Measurements from ENCODE around the gene TEX52.

Gene TEX52

GRCh38 chr12:2812290-2813213 is 44.3 kb downstream of the TEX52 start, which contains the start of gene ITFG2:
Gene ITFG2 (plus strand): TSS chr12:2812668. CDS start chr12:2812761, 93 bp downstream.
- Histone ChIP-seq H3K36me3 (peaks cover 22% of the 10 kb centered on the region), H3K27me3 (no peaks in the 10 kb centered on the region), H3K4me3 (ENCODE audit: low read depth, low read length) (peak within 1 kb of the TSS; percentile 86), H3K4me1 (no peaks in the 10 kb centered on the region), H3K9me3 (no peaks in the 10 kb centered on the region)
- TF ChIP-seq CTCF (IDR thresholded peaks at IDR 0.05; ENCODE audit: low read depth, low read length), result no peak
- peak; percentile 98 for DNase-seq

DNA sequence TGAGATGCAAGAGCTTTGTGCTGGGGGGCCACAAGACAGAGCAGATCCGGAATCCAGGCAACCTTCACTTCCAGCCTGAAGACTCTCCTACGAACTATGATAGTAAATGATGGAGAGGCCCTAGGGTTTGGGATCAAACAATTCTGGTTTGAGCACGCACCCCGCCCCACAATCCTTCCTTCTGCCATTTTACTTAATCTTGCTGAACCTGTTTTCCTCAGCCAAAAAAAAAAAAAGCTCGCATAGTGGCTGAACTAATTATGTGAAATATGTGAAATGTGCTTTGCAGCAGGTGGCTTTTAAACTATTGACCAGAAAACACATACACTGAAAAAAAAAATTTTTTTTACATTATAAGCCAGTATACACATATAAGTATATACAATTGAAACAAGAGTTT is 45.0 kb downstream of the TEX52 start:
- Histone ChIP-seq H3K4me1 (no peaks in the 10 kb centered on the region), H3K27me3 (no peaks in the 10 kb centered on the region), H3K9me3 (no peaks in the 10 kb centered on the region), H3K36me3 (peaks cover 15% of the 10 kb centered on the region), H3K4me3 (ENCODE audit: low read depth, low read length) (peak overlapping the region; percentile 86)
- no peak for DNase-seq
- no peak for TF ChIP-seq CTCF (IDR thresholded peaks at IDR 0.05; ENCODE audit: low read depth, low read length)

- H3K4me1 ChIP-seq, result no peaks in the 10 kb centered on the region; the same call in 1 of the 2 replicates
Measured at GRCh38 chr12:2806700-2807099, 50.1 kb downstream of the TEX52 start.

DNA sequence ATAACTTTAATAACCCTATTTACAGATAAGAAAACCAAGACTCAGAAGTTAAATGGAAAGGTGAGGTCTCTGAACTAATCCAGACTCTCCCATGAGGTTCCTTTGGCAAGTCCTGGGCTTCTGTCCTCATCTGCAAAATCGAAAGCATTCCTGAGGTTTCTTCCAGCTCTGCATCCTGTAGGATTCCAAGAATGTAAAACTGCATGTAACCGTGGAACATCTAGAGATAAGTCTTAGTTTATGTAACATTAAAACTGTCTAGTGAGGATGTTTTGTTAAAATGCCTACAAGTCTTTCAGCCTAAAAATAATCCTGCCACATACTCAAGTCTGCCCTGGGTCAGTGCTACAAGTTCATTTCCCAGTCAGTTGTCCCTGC is 51.7 kb downstream of the TEX52 start:
- Histone ChIP-seq H3K9me3 (no peaks in the 10 kb centered on the region), H3K36me3 (peaks cover 55% of the 10 kb centered on the region), H3K4me3 (ENCODE audit: low read depth, low read length) (no peak overlapping the region), H3K27me3 (no peaks in the 10 kb centered on the region), H3K4me1 (no peaks in the 10 kb centered on the region; the same call in 1 of the 2 replicates)
- DNase-seq, result no peak
- TF ChIP-seq CTCF (IDR thresholded peaks at IDR 0.05; ENCODE audit: low read depth, low read length), result no peak

More at GRCh38 chr12:2806700-2807099, 50.1 kb downstream of the TEX52 start:
- no peak overlapping the region for H3K4me3 ChIP-seq (ENCODE audit: low read depth, low read length)
- TF ChIP-seq CTCF (IDR thresholded peaks at IDR 0.05; ENCODE audit: low read depth, low read length), result no peak
- H3K9me3 ChIP-seq, result no peaks in the 10 kb centered on the region
- peaks cover 39% of the 10 kb centered on the region for H3K36me3 ChIP-seq
- no peaks in the 10 kb centered on the region for H3K27me3 ChIP-seq
- no peak for DNase-seq

DNA sequence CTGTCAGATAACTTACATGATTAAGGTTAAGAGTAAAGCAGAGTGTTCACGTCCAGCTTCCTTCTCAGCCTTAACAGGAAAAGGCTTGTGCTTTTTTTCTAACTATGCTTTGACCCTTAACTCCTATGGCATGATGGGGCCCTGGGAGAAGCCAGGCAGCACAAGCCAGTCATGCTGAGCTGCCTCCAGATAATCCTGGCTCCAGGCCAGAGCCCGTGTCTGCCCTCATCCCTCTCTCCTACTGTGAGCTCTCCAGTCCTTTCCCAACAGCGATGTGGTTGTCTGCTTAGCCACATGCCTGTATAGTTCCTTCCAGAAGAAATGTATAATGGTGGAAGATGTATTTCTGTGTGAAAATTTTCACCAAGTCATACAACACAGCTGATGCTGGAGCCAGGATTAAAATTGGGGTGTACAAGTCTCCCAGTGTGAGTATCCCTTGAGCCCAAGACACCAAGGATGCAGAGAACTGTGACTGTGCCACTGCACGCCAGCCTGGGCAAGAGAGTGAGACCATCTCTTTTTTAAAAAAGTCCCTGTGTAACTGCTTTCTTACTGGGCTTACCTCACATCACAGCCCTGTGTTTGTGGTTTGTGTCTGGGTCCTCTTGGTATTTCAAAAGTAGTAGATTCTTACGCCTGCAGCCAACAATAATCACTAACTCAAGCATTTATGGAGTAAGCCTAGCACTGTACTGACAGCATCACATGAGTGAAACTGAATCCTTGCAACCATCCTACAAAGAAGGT is 52.3 kb downstream of the TEX52 start:
- peak; percentile 78 for DNase-seq
- Histone ChIP-seq H3K9me3 (no peaks in the 10 kb centered on the region), H3K4me1 (no peaks in the 10 kb centered on the region; the same call in 1 of the 2 replicates), H3K4me3 (ENCODE audit: low read depth, low read length) (no peak overlapping the region), H3K36me3 (peaks cover 61% of the 10 kb centered on the region), H3K27me3 (no peaks in the 10 kb centered on the region)
- TF ChIP-seq CTCF (IDR thresholded peaks at IDR 0.05; ENCODE audit: low read depth, low read length), result no peak
